UCSD-AML1 (cell line): ENCODE data around the gene CACNA2D1.

Experiments used
- DNase-seq: peaks from one replicate; lab custom pipeline; 2025; ENCODE audit not compliant: unreplicated experiment; lab: John Stamatoyannopoulos, UW

Gene CACNA2D1

GRCh38 chr7:82010416-82010815, 433.2 kb downstream of the CACNA2D1 start:
- DNase-seq: no peak

DNA sequence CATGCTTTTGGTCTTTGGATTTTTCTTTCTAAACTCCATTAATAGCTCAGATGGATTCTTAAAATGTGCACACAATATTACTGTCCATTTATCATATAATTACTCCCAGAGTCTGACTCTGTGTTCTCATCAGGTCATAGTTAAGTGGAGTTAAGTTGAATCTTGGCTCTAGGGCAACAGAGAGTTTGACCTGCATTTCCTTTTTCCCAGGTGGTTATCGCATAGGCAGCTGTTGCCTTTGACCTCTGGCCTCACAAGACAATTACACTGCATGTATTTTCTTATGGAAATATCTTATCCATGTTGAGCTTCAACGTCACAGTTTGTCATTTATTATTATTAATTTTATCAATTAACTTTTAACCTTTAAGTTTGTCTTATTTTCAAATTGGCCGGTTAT, 436.3 kb downstream of the CACNA2D1 start:
- no peak for DNase-seq

DNA sequence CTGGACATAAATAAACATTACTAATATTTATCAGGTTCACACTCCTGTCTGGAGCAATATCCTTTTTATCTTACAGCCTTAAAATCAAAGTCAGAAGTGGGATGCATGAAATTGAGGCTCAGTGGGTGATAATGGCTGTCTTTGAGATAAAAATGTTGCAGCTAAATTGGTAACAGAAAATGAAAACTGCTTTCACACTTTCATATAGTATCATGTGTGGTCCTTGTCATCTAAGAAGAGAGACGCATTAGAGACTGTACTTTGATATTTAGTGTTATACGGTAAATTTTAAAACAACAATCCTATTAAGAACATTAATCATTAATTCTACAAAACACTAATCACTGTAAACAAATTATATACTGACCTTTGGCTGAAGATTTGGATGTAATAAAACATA, 438.5 kb downstream of the CACNA2D1 start:
- DNase-seq: no peak

GRCh38 chr7:81993186-81993585, 450.4 kb downstream of the CACNA2D1 start:
- no peak for DNase-seq

DNA sequence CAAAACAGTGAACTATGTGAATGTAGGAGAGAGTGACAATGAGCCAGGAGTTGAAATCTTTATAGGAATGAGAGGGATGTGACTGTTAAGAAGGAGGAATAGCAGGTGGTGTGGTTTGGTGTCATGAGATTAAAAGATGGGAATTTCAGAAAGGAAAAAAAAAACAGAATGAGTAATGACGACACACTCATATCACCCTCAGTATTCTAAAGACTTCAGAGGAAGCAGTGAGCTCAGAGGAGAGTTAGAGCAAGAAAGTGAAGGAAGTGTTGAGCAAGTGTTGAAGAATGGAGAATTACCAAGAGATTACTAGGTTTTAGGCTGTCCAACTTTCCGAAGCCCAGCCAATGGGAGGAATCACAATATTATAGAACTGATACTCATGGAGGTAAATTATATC, 453.2 kb downstream of the CACNA2D1 start:
- no peak for DNase-seq

DNA sequence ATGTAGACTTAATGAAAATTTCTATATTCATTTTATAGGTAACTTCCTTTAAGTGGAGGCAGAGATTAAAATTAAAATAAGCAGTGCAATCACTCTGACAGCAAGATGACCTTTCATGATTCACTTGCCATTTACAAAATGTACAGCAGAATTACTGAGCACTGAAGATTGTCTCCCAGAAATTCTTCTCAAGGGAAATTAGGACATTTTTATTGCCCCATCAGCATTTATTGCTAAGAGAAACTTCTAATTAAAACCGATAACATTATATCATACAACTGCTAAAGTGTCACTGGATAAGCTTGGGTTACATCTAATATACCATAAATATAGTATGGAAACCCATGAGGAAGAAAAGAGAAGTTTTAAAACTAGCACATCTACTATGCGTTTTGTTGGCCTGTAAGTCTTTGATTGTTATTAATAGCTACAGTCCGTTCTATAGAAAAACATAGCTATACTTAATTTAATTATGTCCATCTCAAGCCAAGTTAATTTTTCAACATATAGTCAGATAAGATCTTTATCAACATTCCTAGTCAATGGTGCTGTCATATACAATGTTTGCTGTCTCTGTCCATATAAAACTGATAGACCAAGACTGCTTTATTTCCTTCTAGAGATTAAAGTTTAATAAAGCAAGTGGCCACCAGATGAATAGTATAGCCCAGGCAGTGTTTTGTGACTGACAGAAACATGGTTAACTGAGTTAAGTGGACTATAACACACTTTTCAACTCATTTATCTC, 456.7 kb downstream of the CACNA2D1 start:
- no peak for DNase-seq

GRCh38 chr7:81983406-81983805, 460.2 kb downstream of the CACNA2D1 start:
- DNase-seq: no peak

DNA sequence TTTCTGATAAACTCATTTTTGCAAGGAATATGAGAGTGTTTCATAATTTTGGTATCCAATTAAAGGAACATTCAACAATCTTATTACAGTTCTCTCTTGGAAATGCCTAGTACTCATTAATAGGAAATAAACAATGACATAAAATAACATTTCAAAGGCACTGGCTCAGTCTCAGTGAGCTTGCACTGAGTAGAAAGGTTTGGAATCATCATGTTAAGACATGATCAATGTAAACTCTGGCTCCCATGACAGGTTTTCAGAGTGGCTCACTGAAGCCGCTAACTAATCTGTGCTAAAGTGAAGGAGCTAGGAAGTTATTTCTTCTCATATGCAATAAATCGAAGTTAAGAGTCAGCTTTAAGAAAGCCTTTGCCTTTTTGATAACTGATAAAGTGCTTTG, 470.5 kb downstream of the CACNA2D1 start:
- DNase-seq: no peak

GRCh38 chr7:81960026-81960425, 483.6 kb downstream of the CACNA2D1 start:
- no peak for DNase-seq

- no peak for DNase-seq
Measured at GRCh38 chr7:81957517-81957916, 486.1 kb downstream of the CACNA2D1 start.

- DNase-seq: no peak
Measured at GRCh38 chr7:81956520-81956919, 487.1 kb downstream of the CACNA2D1 start.

GRCh38 chr7:81949306-81949705, 494.3 kb downstream of the CACNA2D1 start:
- DNase-seq: no peak

DNA sequence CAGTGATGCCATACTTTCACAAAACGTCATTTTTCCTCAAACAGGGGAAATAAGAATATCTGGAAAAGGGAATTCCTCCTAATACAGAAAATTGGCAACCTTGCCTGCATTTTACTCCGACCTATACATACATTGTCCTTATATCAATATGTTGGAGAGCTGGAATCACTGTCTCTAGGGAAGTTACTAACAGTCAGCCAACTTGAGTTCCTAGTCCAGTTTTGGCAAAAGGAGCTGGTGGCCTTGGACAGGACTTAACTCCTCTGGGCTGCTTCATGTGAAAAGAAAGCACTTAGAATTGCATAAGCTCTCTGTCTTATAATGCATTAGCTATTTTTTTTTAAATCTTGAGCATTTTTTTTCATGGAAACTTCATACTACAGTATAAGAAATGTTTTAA, 499.5 kb downstream of the CACNA2D1 start:
- no peak for DNase-seq

DNA sequence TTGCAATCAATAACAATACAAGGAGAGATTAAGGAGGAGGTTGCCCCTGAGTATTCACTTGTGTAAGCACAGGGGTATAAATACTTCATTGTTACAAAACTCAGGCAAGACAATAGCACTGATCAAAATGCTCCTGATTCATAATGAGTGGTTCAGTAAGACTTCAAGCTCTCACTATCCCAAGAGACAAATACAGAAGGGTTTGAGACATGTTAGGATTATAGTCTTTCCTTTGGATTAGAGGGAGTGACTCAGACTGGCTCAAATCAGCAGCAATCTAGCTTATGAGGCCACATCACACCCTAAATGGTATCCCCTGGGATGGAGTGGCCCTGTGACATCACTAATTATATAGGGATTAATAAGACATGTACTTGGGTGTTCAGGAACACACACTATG, 506.5 kb downstream of the CACNA2D1 start:
- no peak for DNase-seq

DNA sequence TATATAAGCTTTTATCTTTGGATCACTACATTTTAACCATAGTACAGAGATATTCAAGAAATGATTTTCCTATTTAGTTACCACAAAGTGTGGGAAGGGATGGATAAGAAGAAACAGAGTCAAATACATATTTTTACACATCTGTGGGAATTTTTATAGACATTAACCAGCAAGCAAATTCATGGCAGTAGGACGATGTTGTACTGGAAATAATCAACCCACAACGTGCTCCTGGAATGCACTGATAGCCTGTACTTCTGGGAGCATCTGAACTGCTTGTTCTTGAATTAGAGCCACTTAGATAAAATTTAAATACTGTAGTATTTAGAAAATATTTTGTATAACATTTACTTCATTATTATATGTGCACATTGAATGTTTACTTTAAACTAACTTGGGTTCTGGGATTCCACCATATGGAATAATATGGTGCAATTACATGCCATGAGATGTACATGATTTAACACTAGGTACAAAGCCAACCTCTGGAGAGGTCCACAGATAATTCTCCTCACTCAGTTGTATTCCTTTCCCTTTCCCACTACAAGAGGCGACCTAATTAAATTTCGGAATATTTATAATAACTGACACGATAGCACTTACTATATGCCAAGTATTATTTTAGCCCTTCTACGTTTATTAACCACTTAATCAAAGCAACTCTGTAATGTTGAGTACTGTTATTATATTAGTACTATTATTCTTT, 508.8 kb downstream of the CACNA2D1 start:
- no peak for DNase-seq

GRCh38 chr7:81932936-81933335, 510.6 kb downstream of the CACNA2D1 start:
- DNase-seq: no peak

GRCh38 chr7:81929386-81929785, 514.2 kb downstream of the CACNA2D1 start:
- no peak for DNase-seq

DNA sequence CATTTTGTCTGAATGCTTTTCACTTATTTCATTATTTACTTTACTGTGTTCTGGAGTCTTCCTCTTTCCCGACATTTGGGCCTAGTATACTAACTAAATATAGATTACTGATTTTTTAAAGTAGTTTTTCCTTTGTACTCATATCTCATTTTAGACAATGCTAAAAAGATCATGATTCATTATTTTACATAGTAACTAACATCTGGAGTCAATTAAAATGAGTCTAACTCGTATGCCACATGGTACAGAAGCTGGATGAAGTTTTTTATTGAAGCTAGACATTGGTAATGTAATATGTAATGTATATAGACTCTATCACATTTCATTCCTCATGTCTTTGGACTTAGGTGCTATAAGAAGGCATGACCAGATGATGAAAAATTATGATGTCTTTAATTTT, 517.4 kb downstream of the CACNA2D1 start:
- DNase-seq: no peak

- no peak for DNase-seq
Measured at GRCh38 chr7:81925530-81925929, 518.0 kb downstream of the CACNA2D1 start.

- DNase-seq: no peak
Measured at GRCh38 chr7:81924494-81924893, 519.1 kb downstream of the CACNA2D1 start.

GRCh38 chr7:81919494-81919893, 524.1 kb downstream of the CACNA2D1 start:
- no peak for DNase-seq

DNA sequence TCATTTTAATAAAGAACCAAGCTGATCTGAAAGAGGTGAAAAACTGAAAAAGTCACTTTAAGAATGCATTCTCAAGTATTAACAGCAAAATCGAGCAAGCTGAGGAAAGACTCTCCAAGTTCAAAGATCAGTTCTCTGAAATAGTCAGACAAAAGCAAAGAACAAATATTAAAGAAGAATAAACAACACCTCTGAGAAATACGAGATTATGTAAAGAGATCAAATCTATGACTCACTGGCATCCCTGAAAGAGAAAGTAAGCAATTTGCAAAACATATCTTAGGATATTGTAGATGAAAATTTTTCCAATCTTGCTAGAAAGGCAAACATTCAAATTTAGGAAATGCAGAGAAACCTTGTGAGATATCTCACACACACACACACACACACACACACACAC, 535.4 kb downstream of the CACNA2D1 start:
- DNase-seq: no peak

- no peak for DNase-seq
Measured at GRCh38 chr7:81903115-81903514, 540.5 kb downstream of the CACNA2D1 start.
